ENCODE results near the gene DIMT1. TPM values are rescaled to one million over a fixed set of nuclear protein-coding genes. Genes with fewer than 3 reads are reported as not detected.
A peak's percentile ranks its signal among the peaks of the same experiment; 100 is the strongest.

DIMT1 gene
- total RNA-seq, 1 donor from 2014 or later, result 8.6 TPM

- Histone ChIP-seq H3K27ac (no peak overlapping the region), H3K27me3 (no peaks in the 10 kb centered on the region), H3K36me3 (peaks cover 23 to 50% of the 10 kb centered on the region in 2 donors), H3K4me3 (no peak overlapping the region), H3K9me3 (no peaks in the 10 kb centered on the region), H3K4me1 (no peaks in the 10 kb centered on the region)
- intact Hi-C loops (cut with DNase I), result no loop called here
- no peak for TF ChIP-seq CTCF (IDR thresholded peaks at IDR 0.05)
- no peak for DNase-seq (ENCODE audit: low spot score in 2 of 2)
These were observed 34.7 kb downstream of the DIMT1 start for GRCh38 chr5:62369039-62369438.

- no peak for DNase-seq (ENCODE audit: low spot score in 2 of 2)
- H3K9me3 ChIP-seq, result no peaks in the 10 kb centered on the region
- peaks cover 34 to 53% of the 10 kb centered on the region in 2 donors for H3K36me3 ChIP-seq
- H3K27me3 ChIP-seq, result no peaks in the 10 kb centered on the region
- no peak overlapping the region for H3K27ac ChIP-seq
- H3K4me1 ChIP-seq, result no peaks in the 10 kb centered on the region
- intact Hi-C loops (cut with DNase I), result no loop called here
- no peak overlapping the region for H3K4me3 ChIP-seq
- no peak for TF ChIP-seq CTCF (IDR thresholded peaks at IDR 0.05)
These were observed 41.0 kb downstream of the DIMT1 start for GRCh38 chr5:62362701-62363100.

- Histone ChIP-seq H3K4me1 (no peaks in the 10 kb centered on the region), H3K36me3 (peaks cover 5 to 34% of the 10 kb centered on the region in 2 donors), H3K9me3 (no peaks in the 10 kb centered on the region), H3K4me3 (no peak overlapping the region), H3K27ac (no peak overlapping the region), H3K27me3 (no peaks in the 10 kb centered on the region)
- TF ChIP-seq CTCF (IDR thresholded peaks at IDR 0.05), result peak; percentile 40 to 69 (median 48)
- intact Hi-C loops (cut with DNase I), result loop anchor here (5.0 kb wide), 2 partner anchors 47 to 132 kb away; partner anchors contain the start of gene KIF2A
- DNase-seq (ENCODE audit: low spot score in 2 of 2), result no peak
These were observed 49.5 kb downstream of the DIMT1 start for GRCh38 chr5:62354028-62354874.

- no peak for TF ChIP-seq CTCF (IDR thresholded peaks at IDR 0.05)
These were observed 54.8 kb downstream of the DIMT1 start for GRCh38 chr5:62348723-62349481.

GRCh38 chr5:62347928-62348327 lies 55.8 kb downstream of the DIMT1 start:
- Histone ChIP-seq H3K4me1 (no peaks in the 10 kb centered on the region), H3K4me3 (no peak overlapping the region), H3K36me3 (peaks cover 9 to 12% of the 10 kb centered on the region in 2 donors), H3K27ac (no peak overlapping the region), H3K27me3 (no peaks in the 10 kb centered on the region), H3K9me3 (no peaks in the 10 kb centered on the region)
- no peak for TF ChIP-seq CTCF (IDR thresholded peaks at IDR 0.05)
- no peak for DNase-seq (ENCODE audit: low spot score in 2 of 2)
- intact Hi-C loops (cut with DNase I), result no loop called here

More at GRCh38 chr5:62348723-62349481, 54.8 kb downstream of the DIMT1 start:
- intact Hi-C loops (cut with DNase I), result no loop called here
- Histone ChIP-seq H3K9me3 (no peaks in the 10 kb centered on the region), H3K4me3 (no peak overlapping the region), H3K4me1 (no peaks in the 10 kb centered on the region), H3K36me3 (peaks cover 9 to 12% of the 10 kb centered on the region in 2 donors), H3K27ac (no peak overlapping the region), H3K27me3 (no peaks in the 10 kb centered on the region)
- DNase-seq (ENCODE audit: low spot score in 2 of 2), result no peak
